GM21786 (cell line): ENCODE results near the gene BLOC1S4.
"Not testable (repeated sequence)": the region's sequence is repeated elsewhere in the genome, so short reads cannot be mapped to it uniquely, and the experiment has no call there.

Experiments used
- ATAC-seq: cut with Tn5 transposase; IDR thresholded peaks from one replicate; pipeline ENCODE4 v1.9.1; 2021; ENCODE audit not compliant: unreplicated experiment

Gene BLOC1S4

GRCh38 chr4:6716018-6716911 lies at the start of gene BLOC1S4:
BLOC1S4 (plus strand) TSS chr4:6716174; CDS start chr4:6716210, 36 bp downstream.
- ATAC-seq, result peak; percentile 84

- ATAC-seq, result no peak
Observed at GRCh38 chr4:6668391-6668790, 47.6 kb upstream of the BLOC1S4 start.

GRCh38 chr4:6671648-6672047 lies 44.3 kb upstream of the BLOC1S4 start:
- no peak for ATAC-seq

GRCh38 chr4:6672131-6672530 lies 43.8 kb upstream of the BLOC1S4 start:
- ATAC-seq, result no peak

- not testable (repeated sequence) for ATAC-seq
Observed at GRCh38 chr4:6672541-6673190, 43.3 kb upstream of the BLOC1S4 start.

- ATAC-seq, result not testable (repeated sequence)
Observed at GRCh38 chr4:6673191-6673659, 42.7 kb upstream of the BLOC1S4 start.

GRCh38 chr4:6673660-6674499 lies 42.1 kb upstream of the BLOC1S4 start:
- ATAC-seq, result peak; percentile 64

GRCh38 chr4:6674500-6675149 lies 41.3 kb upstream of the BLOC1S4 start:
- peak; percentile 42 for ATAC-seq

- no peak for ATAC-seq
Observed at GRCh38 chr4:6676722-6677558, 39.0 kb upstream of the BLOC1S4 start.

GRCh38 chr4:6680372-6681034 lies 35.5 kb upstream of the BLOC1S4 start:
- no peak for ATAC-seq

GRCh38 chr4:6681191-6681590 lies 34.8 kb upstream of the BLOC1S4 start:
- no peak for ATAC-seq

GRCh38 chr4:6682862-6683590 lies 32.9 kb upstream of the BLOC1S4 start:
- ATAC-seq, result no peak

- no peak for ATAC-seq
Observed at GRCh38 chr4:6684656-6685055, 31.3 kb upstream of the BLOC1S4 start.

- ATAC-seq, result no peak
Observed at GRCh38 chr4:6686104-6686787, 29.7 kb upstream of the BLOC1S4 start.

GRCh38 chr4:6687947-6688878 lies 27.8 kb upstream of the BLOC1S4 start:
- ATAC-seq, result no peak

GRCh38 chr4:6688879-6689505 lies 27.0 kb upstream of the BLOC1S4 start:
- peak; percentile 90 for ATAC-seq
